Posterior cingulate gyrus (tissue), 11 donors: ENCODE results near the gene SNX9.

ENCODE experiments used
- DNase-seq, 10 donors: peaks; one replicate each; pipeline versions ENCODE4 v3.0.0 to v3.0.0-alpha.2; 2020 to 2021; ENCODE audit warnings: mixed read lengths in 3 of 10
- intact Hi-C: fragments of 100-400 bp; cut with DNase I; formaldehyde crosslinking; loops from one replicate; pipeline ENCODE4 v1.15.1; 2023

SNX9 gene

DNA sequence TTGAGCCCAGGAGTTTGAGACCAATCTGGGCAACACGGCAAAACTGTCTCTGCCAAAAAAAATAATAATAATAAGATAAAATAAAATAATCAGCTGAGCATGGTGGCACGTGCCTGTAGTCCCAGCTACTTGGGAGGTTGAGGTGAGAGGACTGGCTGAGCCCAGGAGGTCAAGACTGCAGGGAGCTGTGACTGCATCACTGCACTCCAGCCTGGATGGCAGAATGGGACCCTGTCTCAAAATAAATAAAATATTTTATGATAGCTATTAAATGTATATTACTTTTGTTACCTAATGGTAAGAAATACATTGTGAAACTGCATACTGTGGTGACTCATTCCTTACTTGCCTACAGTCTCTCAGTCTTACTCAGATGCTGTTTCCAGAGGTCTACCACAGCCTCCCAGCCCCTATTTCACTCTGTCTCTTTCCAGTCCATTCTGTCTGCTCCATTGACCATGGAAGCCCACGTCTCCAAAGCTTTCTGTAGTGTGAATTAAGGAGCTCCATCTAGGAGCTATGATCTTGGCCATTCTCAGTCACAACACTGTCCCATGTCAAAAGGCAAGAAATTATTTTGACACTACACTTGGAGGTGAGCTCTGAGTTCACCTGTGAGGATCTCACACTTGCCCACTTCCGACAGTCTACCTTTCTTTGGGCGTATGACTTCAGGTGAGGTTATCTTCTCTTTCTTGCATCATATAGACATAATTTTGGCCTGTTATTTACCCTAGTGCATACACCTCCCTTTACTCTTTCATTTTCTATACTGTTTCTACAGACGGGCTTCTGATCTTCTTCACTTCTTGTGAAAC lies 22.4 kb upstream of the SNX9 start:
- intact Hi-C loops: no loop called here
- DNase-seq: no peak

DNA sequence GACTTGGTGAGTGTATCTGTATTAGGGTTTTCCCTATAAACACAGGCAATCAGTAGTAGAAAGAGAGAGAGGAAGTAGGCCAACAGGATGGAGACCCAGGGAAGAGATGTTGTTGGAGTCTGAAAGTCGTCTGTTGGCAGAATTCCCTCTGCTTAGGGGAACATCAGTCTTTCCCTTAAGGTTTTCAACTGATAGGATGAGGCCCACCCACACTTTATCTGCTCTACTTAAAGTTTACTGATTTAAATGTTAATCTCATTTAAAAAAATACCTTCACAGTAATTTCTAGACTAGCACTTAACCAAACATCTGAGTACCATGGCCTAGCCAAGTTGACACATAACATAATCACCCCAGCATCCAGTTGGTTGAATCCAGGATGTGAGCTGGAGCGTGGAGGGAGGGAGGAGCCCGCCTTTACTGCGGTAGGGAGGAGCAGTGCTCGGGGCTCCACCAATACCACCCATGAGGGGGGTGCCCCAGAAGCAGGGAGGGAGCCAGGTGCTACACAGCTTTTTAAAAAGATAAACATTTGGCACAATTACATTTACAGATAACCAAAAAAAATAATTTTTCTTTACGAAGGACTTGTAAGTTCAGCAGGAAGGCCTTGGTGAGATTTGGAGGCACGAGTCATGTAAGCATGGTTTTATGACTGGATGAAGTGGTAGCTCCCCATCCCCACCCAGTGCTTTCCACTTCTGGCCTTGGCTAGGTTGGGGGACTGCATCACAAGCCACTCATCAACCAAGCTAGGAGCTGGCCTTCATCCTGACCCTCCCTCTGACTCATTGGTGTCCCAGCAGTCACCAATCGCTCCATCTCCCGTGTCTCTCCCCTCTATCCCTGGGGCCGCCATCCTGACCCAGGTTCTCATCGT lies 18.4 kb upstream of the SNX9 start:
- intact Hi-C loops: no loop called here
- DNase-seq: no peak

DNA sequence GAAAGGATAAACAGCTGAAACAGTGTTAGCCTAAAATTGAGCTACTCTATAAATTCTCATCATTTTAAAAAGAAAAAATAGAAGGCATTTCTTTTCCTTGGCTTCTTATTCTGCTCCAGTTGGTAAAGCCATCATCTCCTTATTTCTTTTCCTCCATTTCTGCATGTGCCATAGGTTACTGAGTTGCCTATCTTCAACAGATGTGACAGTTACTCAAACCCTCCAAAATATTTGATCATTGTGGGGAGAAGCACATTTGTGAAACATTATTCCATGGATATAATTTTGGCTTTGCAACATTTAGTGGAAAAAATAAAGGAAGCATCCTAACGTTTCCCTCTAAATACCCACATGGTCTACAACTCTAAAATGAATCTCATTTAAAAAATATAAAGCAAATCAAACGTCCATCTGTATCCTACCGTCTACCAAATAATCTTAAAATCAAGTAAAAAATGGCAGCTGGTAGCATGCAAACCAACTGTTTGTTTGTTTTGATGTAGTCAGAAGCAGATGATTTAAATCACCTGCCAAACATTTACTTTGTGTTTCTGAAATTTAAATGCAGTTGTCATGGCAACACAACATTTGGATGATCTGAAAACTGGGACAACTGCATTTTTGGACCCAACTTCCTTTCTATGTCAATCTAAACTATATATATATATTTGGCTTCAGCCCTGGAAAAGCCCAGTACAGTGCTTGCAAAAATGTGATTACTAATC lies 16.8 kb upstream of the SNX9 start:
- intact Hi-C loops: no loop called here
- no peak for DNase-seq

DNA sequence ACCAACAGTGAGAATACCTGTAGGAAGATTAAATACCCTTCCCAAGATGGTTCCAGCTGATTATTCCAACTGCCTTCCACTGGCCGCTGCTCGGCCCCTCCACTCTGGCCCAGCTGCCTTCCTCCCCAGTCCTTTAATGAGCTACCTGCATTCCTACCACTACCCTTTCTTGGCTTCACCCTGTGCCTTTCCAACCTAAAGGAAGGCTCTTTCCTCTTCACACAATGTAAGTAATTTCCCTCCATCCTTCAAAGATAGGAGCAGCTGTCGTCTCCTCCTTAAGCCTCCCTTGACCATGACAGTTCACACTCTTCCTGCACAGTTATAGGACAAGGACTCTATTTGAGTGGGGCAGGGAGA lies 16.2 kb upstream of the SNX9 start:
- no peak for DNase-seq
- intact Hi-C loops: no loop called here

DNA sequence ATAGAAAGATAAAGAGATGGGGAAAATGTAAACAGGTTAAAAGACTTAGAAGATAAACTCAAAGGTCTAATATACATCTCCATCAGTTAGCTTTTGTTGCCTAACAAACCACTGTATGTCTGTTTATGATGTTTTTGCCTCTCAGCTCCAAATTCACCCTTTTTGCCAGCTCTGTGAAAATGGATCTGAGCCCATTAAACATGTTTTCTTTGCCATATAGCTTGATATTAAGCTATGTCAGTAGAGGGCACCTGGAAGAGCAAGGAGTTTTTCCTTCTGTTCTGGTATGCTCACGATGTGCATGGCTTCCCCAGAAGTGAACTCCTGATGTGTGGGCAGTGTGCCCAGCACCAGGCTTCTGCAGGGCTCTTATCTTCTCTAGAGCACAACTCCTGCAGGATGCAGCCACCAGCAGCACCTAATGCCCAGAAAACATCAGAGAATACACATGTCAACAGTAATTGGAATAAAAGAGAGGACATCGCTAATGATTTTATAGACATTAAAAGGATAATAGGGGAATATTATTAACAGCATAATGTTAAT lies 14.6 kb upstream of the SNX9 start:
- DNase-seq: no peak
- intact Hi-C loops: no loop called here

DNA sequence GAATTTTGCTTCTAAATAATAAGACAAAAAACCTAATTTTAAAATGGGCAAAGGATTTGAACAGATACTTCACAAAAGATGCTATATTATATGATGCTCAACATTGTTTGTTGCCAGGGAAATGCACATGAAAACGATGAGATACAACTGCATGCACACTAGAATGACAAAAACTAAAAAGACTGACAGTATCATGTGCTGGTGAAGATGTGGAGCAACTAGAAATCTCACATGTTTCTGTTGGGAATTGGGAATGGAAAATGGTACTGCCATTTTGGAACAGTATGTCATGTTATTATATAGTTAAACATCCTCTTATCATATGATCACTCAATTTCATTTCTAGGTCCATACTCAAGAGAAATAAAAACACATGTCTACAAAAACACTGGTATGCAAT lies 13.4 kb upstream of the SNX9 start:
- intact Hi-C loops: no loop called here
- DNase-seq: no peak

DNA sequence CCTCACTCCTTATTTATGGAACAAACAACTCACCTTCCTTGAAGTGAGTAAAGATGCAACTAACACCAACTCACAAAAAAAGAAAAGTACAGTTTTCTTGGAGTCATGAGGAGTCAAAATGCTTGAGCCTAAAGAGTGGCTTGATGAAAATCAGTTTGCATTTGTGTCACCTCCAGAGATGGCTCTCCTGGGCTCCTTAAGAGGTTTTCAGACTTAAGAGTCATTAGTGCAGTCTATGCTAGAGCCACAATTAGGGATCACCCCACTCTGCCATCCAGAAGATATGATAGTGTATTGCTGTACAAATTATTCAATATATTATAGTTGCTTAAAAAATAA lies 11.9 kb upstream of the SNX9 start:
- intact Hi-C loops: no loop called here
- no peak for DNase-seq

DNA sequence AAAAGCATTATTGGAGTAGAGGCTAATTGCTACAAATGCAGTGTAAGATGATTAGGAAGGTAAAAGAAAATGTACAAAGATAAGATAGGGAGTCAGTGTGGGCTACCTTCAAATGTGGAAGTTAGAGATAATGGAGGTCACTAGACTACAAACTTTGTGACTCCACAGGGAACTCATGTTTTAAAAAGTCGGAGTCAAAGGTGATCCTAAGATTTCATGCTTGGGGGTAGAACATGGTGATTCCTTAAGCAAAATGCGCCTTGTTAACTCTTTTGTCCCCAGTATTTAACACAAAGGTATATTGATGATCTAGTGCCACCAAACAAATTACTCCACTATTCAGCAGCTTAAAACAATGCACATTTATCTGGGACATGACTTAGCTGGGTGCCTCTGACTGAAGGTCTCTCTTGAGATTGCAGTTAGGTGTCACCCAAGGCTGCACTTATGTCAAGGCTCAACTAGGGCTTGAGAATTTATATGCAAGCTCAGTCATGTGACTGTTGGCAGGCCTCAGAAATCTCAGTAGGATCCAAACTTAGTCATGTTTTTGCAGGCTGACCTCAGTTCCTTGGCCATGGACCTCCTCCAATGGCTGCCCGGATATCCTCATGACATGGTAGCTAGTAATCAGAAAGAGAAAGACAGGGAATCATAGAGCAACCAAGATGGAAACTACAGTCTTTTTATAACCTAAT lies 11.4 kb upstream of the SNX9 start:
- DNase-seq: no peak
- intact Hi-C loops: no loop called here

DNA sequence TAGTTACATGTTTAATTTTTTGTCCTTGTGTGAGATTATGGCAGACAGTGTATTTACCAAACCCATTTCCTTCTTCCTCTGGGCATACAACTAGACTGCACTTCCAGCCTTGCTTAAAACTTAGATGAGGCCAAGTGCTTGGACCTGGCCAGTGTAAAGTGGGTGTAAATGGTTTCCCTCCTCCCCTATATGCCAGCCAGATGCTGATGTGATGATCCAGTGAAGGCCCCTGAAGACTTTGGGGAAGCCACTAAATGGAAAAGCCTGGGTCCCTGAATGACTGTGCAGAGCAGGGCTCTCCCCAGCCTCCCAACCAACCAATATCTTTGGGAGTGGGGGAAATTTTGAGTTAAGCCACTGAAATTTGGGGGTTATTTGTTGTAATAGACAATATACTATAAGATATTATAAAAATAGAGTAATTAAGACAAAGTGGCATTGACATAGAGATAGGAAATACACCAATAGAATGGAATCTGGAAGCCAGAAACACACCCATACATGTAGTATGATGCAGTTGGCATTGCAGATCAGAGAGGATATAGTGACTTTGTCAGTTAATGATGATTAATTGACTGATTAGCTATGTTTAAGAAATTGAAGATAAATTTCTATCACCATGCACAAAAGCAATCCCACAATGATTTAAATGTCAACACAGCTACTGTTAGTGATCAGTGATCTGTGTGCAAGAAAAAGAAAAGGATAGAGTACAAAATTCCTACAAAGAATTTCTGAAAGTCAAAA lies 10.4 kb upstream of the SNX9 start:
- no peak for DNase-seq
- intact Hi-C loops: no loop called here

DNA sequence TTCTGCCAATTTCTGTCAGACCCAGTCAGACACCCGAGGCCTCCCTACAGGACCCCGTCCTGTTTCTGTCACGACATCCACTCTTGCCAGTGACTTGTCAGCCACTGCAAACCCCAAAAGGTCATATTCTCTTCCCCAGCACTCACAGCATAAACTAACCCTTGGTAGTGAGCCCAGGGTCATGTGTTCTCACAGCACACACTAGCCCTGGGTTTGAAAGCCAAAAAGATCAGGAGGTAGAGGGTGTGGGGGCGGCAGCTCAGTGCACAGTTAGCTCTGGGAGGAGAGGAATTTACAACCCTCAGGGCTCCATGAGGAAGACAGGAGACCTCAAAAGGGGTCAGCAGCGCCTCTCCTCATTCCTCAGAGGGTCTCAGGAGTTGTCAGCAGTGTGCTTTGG lies 9.9 kb upstream of the SNX9 start:
- no peak for DNase-seq
- intact Hi-C loops: no loop called here

DNA sequence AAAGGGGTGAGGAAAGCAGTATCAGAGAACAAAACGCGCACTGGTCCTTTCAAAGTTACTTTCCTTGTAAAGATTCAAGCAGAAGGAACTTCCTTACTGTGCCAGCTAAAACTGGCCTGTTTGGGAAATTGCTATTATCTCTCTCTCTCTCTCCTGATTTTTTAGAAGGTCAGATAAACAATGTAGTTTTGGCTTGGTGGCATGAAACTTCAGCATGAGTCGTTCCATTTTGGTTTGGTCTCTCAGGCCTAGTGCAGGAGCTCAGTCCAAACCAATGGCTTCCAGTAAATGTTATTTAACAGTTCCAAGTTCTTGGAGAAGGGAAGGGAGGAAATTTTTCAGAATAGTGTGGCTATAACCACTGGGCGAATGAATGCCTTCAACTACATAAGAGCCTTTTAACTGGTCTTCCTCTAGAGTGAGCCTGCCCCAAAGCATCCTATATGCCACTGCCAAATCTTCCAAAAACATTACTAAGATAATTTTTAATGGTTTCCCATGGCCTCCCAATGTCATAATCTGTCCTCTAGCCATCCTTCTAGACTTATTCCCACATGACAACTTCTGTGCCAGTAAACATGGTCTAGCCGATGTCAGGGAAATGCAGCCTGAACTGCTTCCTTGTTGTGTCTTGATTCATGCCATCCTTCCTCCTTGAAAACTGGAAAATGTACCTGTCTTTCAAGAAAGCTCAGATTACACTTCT lies 9.1 kb upstream of the SNX9 start:
- DNase-seq: no peak
- intact Hi-C loops: no loop called here

DNA sequence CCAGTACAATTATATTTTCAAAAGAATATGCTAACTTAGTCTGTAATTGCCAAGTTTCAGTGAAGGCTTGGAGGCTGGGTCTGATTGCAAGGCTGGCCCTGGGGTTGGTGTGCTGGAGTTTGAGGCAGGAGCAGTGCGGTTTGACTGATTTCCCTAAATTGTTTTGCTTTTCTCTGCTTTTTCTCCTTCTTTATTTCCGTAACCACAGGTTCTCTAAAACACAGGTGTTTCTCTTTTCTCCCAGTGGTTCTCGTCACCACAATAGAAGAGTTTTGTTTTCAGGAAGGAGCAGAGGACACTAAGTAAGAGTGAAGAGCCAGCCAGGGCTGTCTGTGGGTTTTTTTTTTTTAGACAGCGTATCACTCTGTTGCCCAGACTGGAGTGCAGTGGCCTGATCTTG lies 8.2 kb upstream of the SNX9 start:
- no peak for DNase-seq
- intact Hi-C loops: no loop called here

DNA sequence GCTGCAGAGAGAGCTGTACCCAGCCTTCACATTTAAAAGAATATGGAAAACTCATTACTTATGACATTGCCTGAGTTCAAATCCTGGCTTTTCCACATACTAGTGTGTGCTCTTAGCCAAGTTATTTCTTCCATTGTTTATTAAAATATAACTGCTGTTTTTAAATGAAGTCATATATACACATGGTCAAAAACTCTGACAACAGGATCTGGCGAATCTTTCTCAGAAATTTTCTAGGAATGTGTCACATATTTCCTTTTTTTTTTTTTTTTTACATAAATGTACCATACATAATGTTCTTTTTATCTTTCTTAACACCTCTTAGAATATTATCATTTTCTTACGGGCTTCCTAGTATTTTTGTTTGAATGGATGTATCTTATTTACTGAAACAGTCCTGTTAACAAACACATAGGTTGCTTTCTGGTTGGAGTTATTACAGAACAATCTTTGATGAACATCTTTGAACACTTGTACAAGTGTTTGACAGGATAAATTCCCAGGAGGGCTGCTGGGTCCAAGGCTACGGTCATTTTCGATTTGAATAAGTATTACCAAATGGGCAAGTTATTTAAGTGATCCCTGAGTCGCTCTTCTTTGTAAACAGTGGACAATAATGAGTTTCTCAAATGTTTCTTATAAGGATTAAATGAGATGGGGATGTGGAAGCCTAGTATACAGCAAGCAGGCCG lies 1.6 kb upstream of the SNX9 start:
- intact Hi-C loops: loop anchor here (5.0 kb wide), 3 partner anchors 51 to 76 kb away; no protein-coding TSS in a partner anchor
- no peak for DNase-seq

DNA sequence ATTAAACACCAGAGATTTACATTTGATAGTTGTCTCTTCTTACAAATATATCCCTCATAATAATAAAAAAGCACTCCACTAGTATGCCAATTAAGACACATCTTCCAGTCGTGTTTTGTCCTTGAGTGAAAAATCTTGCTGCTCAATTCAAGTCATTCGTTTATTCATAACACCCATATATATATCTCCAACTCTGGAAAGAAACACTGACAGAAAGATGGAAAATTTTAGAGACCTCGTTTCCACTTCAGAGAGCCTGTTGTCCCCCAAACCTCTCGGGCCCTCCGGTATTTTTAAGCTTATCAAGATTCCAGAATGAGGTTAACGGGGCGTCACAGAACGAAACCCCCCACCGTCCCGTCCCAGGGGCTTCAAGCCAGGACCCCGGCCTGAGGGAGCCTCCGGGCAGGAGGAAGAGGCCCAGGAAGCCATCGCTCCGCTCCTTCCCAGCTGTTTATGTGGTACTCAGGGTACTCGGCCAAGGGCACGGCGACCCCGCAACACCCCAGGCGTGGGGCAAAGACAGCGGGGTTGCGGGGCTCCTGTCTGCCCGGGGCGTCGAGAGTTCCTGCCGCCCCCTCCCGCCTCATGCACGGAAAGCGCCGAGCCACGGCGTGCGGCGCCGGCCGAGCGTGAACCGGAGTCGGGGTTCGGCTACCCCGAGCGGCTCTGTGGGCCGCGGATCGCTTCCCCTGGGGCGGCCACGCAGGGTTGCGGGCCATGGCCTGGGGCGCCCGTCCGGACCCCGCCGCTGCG lies 623 bp upstream of the SNX9 start:
- intact Hi-C loops: loop anchor here (5.0 kb wide), 3 partner anchors 50 to 75 kb away; no protein-coding TSS in a partner anchor
- DNase-seq: peak in 7 of 10 donors; percentile 15 to 88 (median 30)

DNA sequence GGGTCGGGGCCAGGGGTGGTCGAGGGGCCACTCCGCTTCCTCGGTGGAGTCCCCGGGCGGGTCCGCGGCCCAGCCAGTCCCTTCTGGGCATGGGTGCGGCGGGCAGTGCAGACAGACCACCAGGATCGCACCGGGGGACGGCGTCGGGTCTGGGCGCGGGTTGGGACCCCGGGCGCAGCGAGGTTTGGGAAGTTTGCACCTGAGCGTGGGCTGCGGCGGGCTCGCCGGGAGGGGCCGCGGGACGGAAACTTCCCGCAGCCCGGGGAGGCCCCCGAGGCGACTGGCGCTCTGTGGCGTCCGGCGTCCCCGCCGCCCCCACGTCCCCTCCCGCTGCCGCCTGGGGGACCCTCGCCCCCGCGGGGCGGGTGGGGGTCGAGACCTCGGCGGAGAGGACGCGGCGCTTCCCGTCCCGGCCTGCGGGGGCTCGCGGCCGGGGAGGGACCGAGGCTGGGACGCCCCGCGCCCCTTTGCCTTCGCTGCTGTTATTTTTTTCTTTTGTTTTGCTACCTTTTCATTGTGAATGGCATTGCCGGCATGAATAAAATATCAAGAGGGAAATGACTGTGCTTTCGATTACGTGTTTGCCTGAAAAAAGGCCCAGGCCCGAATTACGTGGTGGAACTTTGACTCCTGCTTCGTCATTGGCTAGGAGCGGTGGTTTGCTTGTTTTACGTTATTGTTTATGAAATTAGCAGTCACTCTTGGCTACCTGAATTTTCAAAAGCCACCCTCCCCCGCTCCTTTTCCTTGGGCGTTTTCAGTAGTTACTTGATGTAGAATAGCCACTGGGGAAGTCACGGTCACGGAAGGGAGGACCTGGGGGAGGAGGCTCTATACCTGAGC lies 703 bp downstream of the SNX9 start:
- peak in 6 of 10 donors; percentile 9 to 82 (median 38) for DNase-seq
- intact Hi-C loops: loop anchor here (5.0 kb wide), 3 partner anchors 49 to 74 kb away; no protein-coding TSS in a partner anchor

DNA sequence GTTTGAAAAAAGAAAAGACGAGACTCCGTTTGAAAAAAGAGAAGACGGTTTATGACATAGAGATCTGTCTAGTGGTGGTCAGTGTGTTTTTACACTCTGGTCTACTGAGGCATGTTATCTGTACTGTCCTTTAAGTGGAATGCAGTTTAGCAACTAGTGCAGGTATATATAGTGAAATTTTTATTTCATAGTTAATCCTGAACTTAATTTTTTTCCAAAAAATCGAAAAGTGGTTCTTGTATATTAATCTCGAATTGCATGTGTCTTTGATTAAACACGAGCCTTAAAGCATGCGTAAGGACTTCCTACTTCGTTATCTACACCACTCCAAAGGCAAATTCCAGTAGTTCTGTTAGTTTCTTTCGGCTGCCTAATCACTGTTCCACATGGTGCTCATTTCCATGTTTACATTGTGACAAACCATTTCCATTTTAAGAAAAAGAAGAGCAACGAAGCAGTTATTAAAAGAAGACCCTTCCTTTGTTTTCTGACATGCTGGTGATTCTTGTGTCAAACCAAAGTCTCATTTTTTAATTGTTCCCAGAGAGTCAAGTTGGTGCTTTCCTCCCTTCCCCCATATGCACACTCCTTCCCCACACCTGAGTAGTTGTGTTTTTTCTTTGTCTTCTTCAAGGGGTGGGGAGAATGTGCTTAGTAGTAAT lies 2.3 kb downstream of the SNX9 start:
- intact Hi-C loops: no loop called here

More for the DNA sequence above, 2.3 kb downstream of the SNX9 start:
- DNase-seq: no peak
